ACC112 (cell line): Measurements from ENCODE around the gene WNT8B.
A peak's percentile ranks its signal among the peaks of the same experiment; 100 is the strongest.

ENCODE experiments used
- H2AFZ ChIP-seq: fragments of 200-600 bp; sonication (generic); one replicate; pipeline ENCODE4 v1.6.0; 2017; ENCODE audit warnings: antibody characterized with exemption, low read length; ENCODE audit not compliant: unreplicated experiment
- H3K27ac ChIP-seq: fragments of 200-600 bp; sonication (generic); 2 replicates; pipeline ENCODE4 v1.5.1; 2014; ENCODE audit warnings: low read depth, mild to moderate bottlenecking, antibody characterized with exemption, low read length, moderate library complexity
- H3K27me3 ChIP-seq: fragments of 200-600 bp; sonication (generic); 2 replicates; pipeline ENCODE4 v1.6.1; 2014; ENCODE audit warnings: mild to moderate bottlenecking, antibody characterized with exemption, low read length, moderate library complexity, mixed read lengths; ENCODE audit not compliant: insufficient read depth
- H3K36me3 ChIP-seq: fragments of 200-600 bp; sonication (generic); 2 replicates; pipeline ENCODE4 v1.6.1; 2016; ENCODE audit warnings: mild to moderate bottlenecking, antibody characterized with exemption, low read length, moderate library complexity, mixed read lengths; ENCODE audit not compliant: insufficient read depth
- H3K4me1 ChIP-seq: fragments of 200-600 bp; sonication (generic); one replicate; pipeline ENCODE4 v1.6.1; 2016; ENCODE audit warnings: low read length, mixed read lengths; ENCODE audit not compliant: insufficient read depth, unreplicated experiment, control insufficient read depth
- H3K4me3 ChIP-seq: fragments of 200-600 bp; sonication (generic); 2 replicates; pipeline ENCODE4 v1.5.1; 2014; ENCODE audit warnings: mild to moderate bottlenecking, low read depth, low read length
- H3K79me2 ChIP-seq: fragments of 200-600 bp; sonication (generic); one replicate; pipeline ENCODE4 v1.6.0; 2016; ENCODE audit warnings: low read length; ENCODE audit not compliant: control insufficient read depth, unreplicated experiment, insufficient read depth

Gene WNT8B

DNA sequence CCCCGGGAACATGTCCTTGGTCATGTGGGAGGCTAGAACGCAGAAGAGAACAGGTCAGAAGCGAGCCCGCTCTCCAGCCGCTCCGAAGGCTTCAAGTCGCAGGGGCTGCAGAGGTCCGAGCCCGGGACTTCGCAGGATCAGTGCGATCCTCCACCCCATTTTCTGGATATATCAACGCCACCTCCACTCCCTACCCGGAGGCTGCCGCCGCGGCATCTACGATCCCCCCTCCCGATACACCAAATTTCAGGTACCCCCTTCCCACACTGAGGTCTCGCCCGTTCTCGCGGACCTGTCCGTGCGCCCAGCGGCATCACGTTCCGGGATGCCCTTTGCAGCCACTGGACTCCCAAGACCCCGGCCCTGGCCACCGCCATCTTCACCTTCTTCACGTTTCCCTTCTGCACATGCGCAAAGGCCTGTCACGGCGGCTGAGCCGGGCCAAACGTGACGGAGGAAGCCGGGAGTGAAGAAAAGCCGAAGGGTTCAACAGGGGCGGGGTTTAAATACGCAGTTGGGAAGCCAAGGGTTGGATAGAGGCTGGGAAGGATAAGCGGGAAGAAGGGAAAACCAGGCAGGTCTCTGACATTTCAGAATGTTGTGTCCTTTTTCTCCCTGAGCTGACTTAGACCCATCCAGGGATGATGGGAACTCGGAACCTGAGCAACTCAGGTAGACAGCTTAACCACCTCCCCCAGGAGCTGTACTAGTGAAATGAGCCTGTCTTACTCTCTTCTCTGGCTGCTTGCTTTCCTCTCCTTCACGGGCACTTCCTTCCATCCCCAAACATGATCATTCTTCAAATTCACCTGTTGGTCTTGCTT, 66.9 kb downstream of the WNT8B start, which contains the start of gene NDUFB8:
TSS of gene NDUFB8 (minus strand) at position 397 of the 824 bp plus-strand sequence. CDS start at position 377, 20 bp downstream.
- Histone ChIP-seq H3K27ac (peak within 1 kb of the TSS; percentile 19; the same call in 1 of the 2 replicates), H3K79me2 (peaks cover 34% of the 10 kb centered on the region), H3K4me3 (peak within 1 kb of the TSS; percentile 83), H3K27me3 (no peaks in the 10 kb centered on the region), H2AFZ (peak within 1 kb of the TSS; percentile 99), H3K36me3 (peaks cover 14% of the 10 kb centered on the region), H3K4me1 (peaks cover 15% of the 10 kb centered on the region)

DNA sequence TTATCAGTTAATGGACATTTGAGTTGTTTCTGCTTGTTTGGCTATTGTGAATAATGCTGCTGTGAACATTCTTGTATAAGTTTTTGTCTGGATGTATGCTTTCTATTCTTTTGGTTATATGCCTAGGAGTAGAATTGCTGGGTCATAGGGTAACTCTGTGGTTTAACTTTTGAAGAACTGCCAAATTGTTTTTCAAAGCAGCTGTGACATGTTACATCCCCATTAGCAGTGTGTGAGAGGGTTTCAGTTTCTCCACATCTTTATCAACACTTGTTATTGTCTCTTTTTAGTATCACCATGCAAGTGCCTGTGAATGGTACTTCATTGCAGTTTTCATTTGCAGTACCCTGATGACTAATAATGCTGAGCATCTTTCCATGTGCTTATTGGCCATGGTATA, 69.0 kb downstream of the WNT8B start:
- H3K27ac ChIP-seq = no peak overlapping the region
- H3K4me3 ChIP-seq = no peak overlapping the region
- peaks cover 44% of the 10 kb centered on the region for H3K79me2 ChIP-seq
- H3K27me3 ChIP-seq = no peaks in the 10 kb centered on the region
- 0 out of 2 replicates have a peak, but pooled peaks cover 3% of the 10 kb centered on the region for H3K36me3 ChIP-seq
- H3K4me1 ChIP-seq = peaks cover 29% of the 10 kb centered on the region
- no peak overlapping the region for H2AFZ ChIP-seq
